Measurements from ENCODE around the gene FARSB. TPM values are rescaled to one million over a fixed set of nuclear protein-coding genes. Genes with fewer than 3 reads are reported as not detected.

The FARSB gene
- total RNA-seq, 2 donors from 2014 or later, result 7.6 to 11.4 TPM

- Histone ChIP-seq H3K9me3 (no peaks in the 10 kb centered on the region), H3K4me3 (no peak overlapping the region), H3K4me1 (no peaks in the 10 kb centered on the region), H3K27me3 (no peaks in the 10 kb centered on the region), H3K27ac (no peak overlapping the region), H3K36me3 (replicated peaks in 1 of 2; ENCODE audit: insufficient read depth in 1 of 2, low read depth in 2 of 2) (no peaks in the 10 kb centered on the region)
- intact Hi-C loops (cut with DNase I), result no loop called here
- ATAC-seq (no peak), DNase-seq (no peak)
- TF ChIP-seq, protein P1, sequence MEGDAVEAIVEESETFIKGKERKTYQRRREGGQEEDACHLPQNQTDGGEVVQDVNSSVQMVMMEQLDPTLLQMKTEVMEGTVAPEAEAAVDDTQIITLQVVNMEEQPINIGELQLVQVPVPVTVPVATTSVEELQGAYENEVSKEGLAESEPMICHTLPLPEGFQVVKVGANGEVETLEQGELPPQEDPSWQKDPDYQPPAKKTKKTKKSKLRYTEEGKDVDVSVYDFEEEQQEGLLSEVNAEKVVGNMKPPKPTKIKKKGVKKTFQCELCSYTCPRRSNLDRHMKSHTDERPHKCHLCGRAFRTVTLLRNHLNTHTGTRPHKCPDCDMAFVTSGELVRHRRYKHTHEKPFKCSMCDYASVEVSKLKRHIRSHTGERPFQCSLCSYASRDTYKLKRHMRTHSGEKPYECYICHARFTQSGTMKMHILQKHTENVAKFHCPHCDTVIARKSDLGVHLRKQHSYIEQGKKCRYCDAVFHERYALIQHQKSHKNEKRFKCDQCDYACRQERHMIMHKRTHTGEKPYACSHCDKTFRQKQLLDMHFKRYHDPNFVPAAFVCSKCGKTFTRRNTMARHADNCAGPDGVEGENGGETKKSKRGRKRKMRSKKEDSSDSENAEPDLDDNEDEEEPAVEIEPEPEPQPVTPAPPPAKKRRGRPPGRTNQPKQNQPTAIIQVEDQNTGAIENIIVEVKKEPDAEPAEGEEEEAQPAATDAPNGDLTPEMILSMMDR (IDR thresholded peaks at IDR 0.05), result no peak
- no peak for TF ChIP-seq POLR2A (IDR thresholded peaks at IDR 0.05)
- WGBS, 2 donors, result 93 to 100% methylated on average over 3 of the region's 3 CpGs
These were observed 49.6 kb downstream of the FARSB start for GRCh38 chr2:222606306-222606705.

DNA sequence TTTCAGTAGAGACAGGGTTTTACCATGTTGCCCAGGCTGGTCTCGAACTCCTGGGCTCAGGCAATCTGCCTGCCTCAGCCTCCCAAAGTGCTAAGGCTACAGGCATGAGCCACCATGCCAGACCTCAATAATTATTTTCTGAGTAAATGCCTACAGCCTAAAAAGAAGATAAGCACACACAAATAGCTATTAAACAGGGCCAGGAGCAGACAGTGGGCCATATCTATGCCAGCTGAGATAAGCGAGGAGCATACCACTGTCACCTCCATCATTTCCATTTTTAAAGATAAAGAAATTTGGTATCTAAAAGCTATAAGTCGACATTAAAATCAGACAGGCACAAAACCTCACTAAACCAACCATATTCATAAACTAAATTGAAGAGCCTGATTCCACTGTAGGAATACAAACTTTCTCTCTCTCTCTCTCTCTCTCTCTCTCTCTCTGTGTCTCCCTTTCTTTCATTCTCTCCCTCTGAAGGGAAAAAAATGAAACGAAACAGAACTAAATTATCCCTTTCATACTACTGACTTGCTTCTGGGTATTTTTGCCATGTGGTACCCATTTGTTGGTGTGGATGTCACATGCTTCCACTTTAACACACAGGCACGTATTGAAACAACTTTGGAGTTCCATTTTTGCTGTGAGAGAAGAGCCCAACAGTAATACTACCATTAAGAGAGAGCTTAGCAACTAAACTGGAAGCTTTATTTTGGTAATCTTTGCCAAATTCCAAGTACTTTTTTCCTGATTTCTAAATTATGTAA lies 51.0 kb downstream of the FARSB start:
- TF ChIP-seq POLR2A (IDR thresholded peaks at IDR 0.05), result no peak
- TF ChIP-seq, protein P1 (IDR thresholded peaks at IDR 0.05), result no peak
- Histone ChIP-seq H3K4me1 (no peaks in the 10 kb centered on the region), H3K4me3 (no peak overlapping the region), H3K9me3 (no peaks in the 10 kb centered on the region), H3K27ac (no peak overlapping the region), H3K36me3 (replicated peaks in 1 of 2; ENCODE audit: insufficient read depth in 1 of 2, low read depth in 2 of 2) (no peaks in the 10 kb centered on the region), H3K27me3 (no peaks in the 10 kb centered on the region)
- intact Hi-C loops (cut with DNase I), result no loop called here
- WGBS, 2 donors, result 83 to 86% methylated on average over 5 of the region's 5 CpGs
- ATAC-seq (no peak), DNase-seq (no peak)

- 95 to 96% methylated on average over 2 of the region's 2 CpGs for WGBS, 2 donors
- H3K4me3 ChIP-seq, result no peak overlapping the region
- ATAC-seq (no peak), DNase-seq (no peak)
- intact Hi-C loops (cut with DNase I), result no loop called here
- H3K27me3 ChIP-seq, result no peaks in the 10 kb centered on the region
- H3K36me3 ChIP-seq (replicated peaks in 1 of 2; ENCODE audit: insufficient read depth in 1 of 2, low read depth in 2 of 2), result peaks cover 4 to 5% of the 10 kb centered on the region in 2 donors
- H3K9me3 ChIP-seq, result no peaks in the 10 kb centered on the region
- H3K4me1 ChIP-seq, result no peaks in the 10 kb centered on the region
- no peak overlapping the region for H3K27ac ChIP-seq
- TF ChIP-seq, protein P1 (IDR thresholded peaks at IDR 0.05), result no peak
- no peak for TF ChIP-seq POLR2A (IDR thresholded peaks at IDR 0.05)
These were observed 52.4 kb downstream of the FARSB start for GRCh38 chr2:222603501-222603900.

DNA sequence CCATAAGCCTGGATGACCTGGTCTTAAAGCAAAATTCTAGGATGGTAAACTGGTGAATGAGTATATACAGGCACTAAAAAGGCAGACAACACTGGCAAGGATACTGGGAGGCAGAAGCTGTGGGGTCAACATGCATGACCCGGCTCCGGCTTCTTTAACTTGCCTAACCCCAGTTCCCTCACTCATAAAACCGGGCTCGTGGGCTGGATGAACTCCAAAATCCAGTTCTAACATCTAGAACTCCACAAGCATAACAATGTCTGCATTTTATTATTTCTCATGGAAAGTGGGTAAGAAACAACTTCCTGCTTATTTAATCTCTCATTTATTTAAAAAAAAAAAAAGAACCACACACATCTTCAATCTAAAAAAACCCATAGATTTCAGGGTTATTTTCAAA lies 57.3 kb downstream of the FARSB start:
- Histone ChIP-seq H3K27ac (no peak overlapping the region), H3K36me3 (replicated peaks in 1 of 2; ENCODE audit: insufficient read depth in 1 of 2, low read depth in 2 of 2) (peaks cover 5 to 12% of the 10 kb centered on the region in 2 donors), H3K4me1 (no peaks in the 10 kb centered on the region), H3K27me3 (no peaks in the 10 kb centered on the region), H3K9me3 (no peaks in the 10 kb centered on the region), H3K4me3 (no peak overlapping the region)
- intact Hi-C loops (cut with DNase I), result no loop called here
- WGBS, 2 donors, result 84 to 91% methylated on average over 4 of the region's 4 CpGs
- DNase-seq (no peak), ATAC-seq (no peak)
- TF ChIP-seq, protein P1 (IDR thresholded peaks at IDR 0.05), result no peak
- no peak for TF ChIP-seq POLR2A (IDR thresholded peaks at IDR 0.05)

DNA sequence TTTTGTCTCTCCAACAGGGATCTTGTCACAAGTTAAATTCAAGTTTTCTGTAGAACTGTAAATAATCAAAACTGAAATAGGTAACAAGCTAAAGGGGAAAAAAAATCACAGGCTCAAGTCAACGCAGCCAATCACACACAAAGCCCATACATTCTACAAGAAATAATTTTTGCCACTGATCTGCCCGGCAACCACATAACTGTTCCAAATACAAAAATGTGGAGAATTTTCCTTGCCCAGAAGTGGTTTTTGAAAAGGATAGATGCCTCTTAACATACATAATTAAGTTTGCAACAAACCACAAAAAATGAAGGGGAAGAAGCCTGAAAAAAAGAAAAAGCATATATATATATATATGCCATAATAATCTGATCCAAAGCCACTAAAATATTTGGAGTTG lies 60.3 kb downstream of the FARSB start:
- TF ChIP-seq, protein P1 (IDR thresholded peaks at IDR 0.05), result no peak
- no peak for TF ChIP-seq POLR2A (IDR thresholded peaks at IDR 0.05)
- ATAC-seq, result no peak
- WGBS, 2 donors, result 91 to 94% methylated on average over 2 of the region's 2 CpGs
- no peak for DNase-seq
- Histone ChIP-seq H3K9me3 (no peaks in the 10 kb centered on the region), H3K4me1 (no peaks in the 10 kb centered on the region), H3K4me3 (no peak overlapping the region), H3K36me3 (replicated peaks in 1 of 2; ENCODE audit: insufficient read depth in 1 of 2, low read depth in 2 of 2) (peaks cover 5 to 12% of the 10 kb centered on the region in 2 donors), H3K27ac (no peak overlapping the region), H3K27me3 (no peaks in the 10 kb centered on the region)
- intact Hi-C loops (cut with DNase I), result no loop called here

Data from body of pancreas (tissue), 4 donors.